ENCODE measurements around the gene PRPS1L1. TPM values are rescaled to one million over a fixed set of nuclear protein-coding genes. Genes with fewer than 3 reads are reported as not detected.

The PRPS1L1 gene
- total and polyA plus RNA-seq, 5 donors from 2014 or later = not detected

GRCh38 chr7:17990761-17991160 lies 36.9 kb downstream of the PRPS1L1 start:
- H3K4me3 ChIP-seq (ENCODE audit: low read depth, low read length) = no peak overlapping the region
- no peaks in the 10 kb centered on the region for H3K4me1 ChIP-seq (ENCODE audit: control insufficient read depth, insufficient read depth, low read length, poor library complexity, severe bottlenecking)
- Mint-ChIP-seq H3K4me3 (no peak overlapping the region), H3K27ac (no peak overlapping the region), H3K27me3 (no peaks in the 10 kb centered on the region), H3K36me3 (no peaks in the 10 kb centered on the region), H3K9me3 (no peaks in the 10 kb centered on the region), H3K4me1 (no peaks in the 10 kb centered on the region)
- no peaks in the 10 kb centered on the region for H3K36me3 ChIP-seq (ENCODE audit: control insufficient read depth, insufficient read depth, low read length)
- H3K27ac ChIP-seq (ENCODE audit: insufficient read depth, low read length, poor library complexity, severe bottlenecking) = no peak overlapping the region
- no peak for ATAC-seq (ENCODE audit: low read depth in 2 of 2)
- no peaks in the 10 kb centered on the region for H3K9me3 ChIP-seq (ENCODE audit: control insufficient read depth in 2 of 2, low read length in 2 of 2)
- H3K27me3 ChIP-seq (ENCODE audit: control insufficient read depth, insufficient read depth, low read length) = no peaks in the 10 kb centered on the region
- DNase-seq = no peak

GRCh38 chr7:17989546-17989945 lies 38.1 kb downstream of the PRPS1L1 start:
- no peaks in the 10 kb centered on the region for H3K4me1 ChIP-seq (ENCODE audit: control insufficient read depth, insufficient read depth, low read length, poor library complexity, severe bottlenecking)
- Mint-ChIP-seq H3K4me1 (no peaks in the 10 kb centered on the region), H3K36me3 (no peaks in the 10 kb centered on the region), H3K4me3 (no peak overlapping the region), H3K27me3 (no peaks in the 10 kb centered on the region), H3K27ac (no peak overlapping the region), H3K9me3 (no peaks in the 10 kb centered on the region)
- no peaks in the 10 kb centered on the region for H3K9me3 ChIP-seq (ENCODE audit: control insufficient read depth in 2 of 2, low read length in 2 of 2)
- no peaks in the 10 kb centered on the region for H3K36me3 ChIP-seq (ENCODE audit: control insufficient read depth, insufficient read depth, low read length)
- no peaks in the 10 kb centered on the region for H3K27me3 ChIP-seq (ENCODE audit: control insufficient read depth, insufficient read depth, low read length)
- no peak overlapping the region for H3K4me3 ChIP-seq (ENCODE audit: low read depth, low read length)
- H3K27ac ChIP-seq (ENCODE audit: insufficient read depth, low read length, poor library complexity, severe bottlenecking) = no peak overlapping the region
- no peak for ATAC-seq (ENCODE audit: low read depth in 2 of 2)
- DNase-seq = no peak

- no peaks in the 10 kb centered on the region for H3K27me3 Mint-ChIP-seq
- peaks cover 0 to 2% (median 0%) of the 10 kb centered on the region in 7 donors for H3K9me3 Mint-ChIP-seq
- no peak for ATAC-seq (ENCODE audit: low read depth in 2 of 2)
- no peaks in the 10 kb centered on the region for H3K4me1 ChIP-seq (ENCODE audit: control insufficient read depth, insufficient read depth, low read length, poor library complexity, severe bottlenecking)
- H3K9me3 ChIP-seq (ENCODE audit: control insufficient read depth in 2 of 2, low read length in 2 of 2) = no peaks in the 10 kb centered on the region
- no peak for DNase-seq
- no peaks in the 10 kb centered on the region for H3K36me3 Mint-ChIP-seq
- H3K27me3 ChIP-seq (ENCODE audit: control insufficient read depth, insufficient read depth, low read length) = no peaks in the 10 kb centered on the region
- H3K36me3 ChIP-seq (ENCODE audit: control insufficient read depth, insufficient read depth, low read length) = no peaks in the 10 kb centered on the region
- H3K4me3 ChIP-seq (ENCODE audit: low read depth, low read length) = no peak overlapping the region
- H3K4me1 Mint-ChIP-seq = no peaks in the 10 kb centered on the region
- no peak overlapping the region for H3K4me3 Mint-ChIP-seq
- no peak overlapping the region for H3K27ac Mint-ChIP-seq
- H3K27ac ChIP-seq (ENCODE audit: insufficient read depth, low read length, poor library complexity, severe bottlenecking) = no peak overlapping the region
These were observed 38.8 kb downstream of the PRPS1L1 start for GRCh38 chr7:17988858-17989257.

- H3K9me3 Mint-ChIP-seq = peaks cover 0 to 2% (median 0%) of the 10 kb centered on the region in 7 donors
- Histone ChIP-seq H3K27me3 (ENCODE audit: control insufficient read depth, insufficient read depth, low read length) (no peaks in the 10 kb centered on the region), H3K27ac (ENCODE audit: insufficient read depth, low read length, poor library complexity, severe bottlenecking) (no peak overlapping the region), H3K36me3 (ENCODE audit: control insufficient read depth, insufficient read depth, low read length) (no peaks in the 10 kb centered on the region), H3K4me1 (ENCODE audit: control insufficient read depth, insufficient read depth, low read length, poor library complexity, severe bottlenecking) (no peaks in the 10 kb centered on the region), H3K9me3 (ENCODE audit: control insufficient read depth in 2 of 2, low read length in 2 of 2) (no peaks in the 10 kb centered on the region), H3K4me3 (ENCODE audit: low read depth, low read length) (no peak overlapping the region)
- no peak for ATAC-seq (ENCODE audit: low read depth in 2 of 2)
- H3K36me3 Mint-ChIP-seq = no peaks in the 10 kb centered on the region
- no peak for DNase-seq
- peaks cover 0 to 3% (median under 1%) of the 10 kb centered on the region in 4 donors for H3K4me1 Mint-ChIP-seq
- no peak overlapping the region for H3K4me3 Mint-ChIP-seq
- no peak overlapping the region for H3K27ac Mint-ChIP-seq
- H3K27me3 Mint-ChIP-seq = no peaks in the 10 kb centered on the region
These were observed 39.5 kb downstream of the PRPS1L1 start for GRCh38 chr7:17988141-17988540.

GRCh38 chr7:17986851-17987250 lies 40.8 kb downstream of the PRPS1L1 start:
- H3K9me3 Mint-ChIP-seq = peaks cover 0 to 6% (median 2%) of the 10 kb centered on the region in 7 donors
- H3K27me3 ChIP-seq (ENCODE audit: control insufficient read depth, insufficient read depth, low read length) = no peaks in the 10 kb centered on the region
- no peak overlapping the region for H3K27ac ChIP-seq (ENCODE audit: insufficient read depth, low read length, poor library complexity, severe bottlenecking)
- no peaks in the 10 kb centered on the region for H3K36me3 ChIP-seq (ENCODE audit: control insufficient read depth, insufficient read depth, low read length)
- no peaks in the 10 kb centered on the region for H3K36me3 Mint-ChIP-seq
- no peaks in the 10 kb centered on the region for H3K4me1 ChIP-seq (ENCODE audit: control insufficient read depth, insufficient read depth, low read length, poor library complexity, severe bottlenecking)
- H3K9me3 ChIP-seq (ENCODE audit: control insufficient read depth in 2 of 2, low read length in 2 of 2) = no peaks in the 10 kb centered on the region
- no peak overlapping the region for H3K4me3 Mint-ChIP-seq
- peaks cover 0 to 5% (median 2%) of the 10 kb centered on the region in 4 donors for H3K4me1 Mint-ChIP-seq
- H3K27me3 Mint-ChIP-seq = no peaks in the 10 kb centered on the region
- DNase-seq (no peak), ATAC-seq (ENCODE audit: low read depth in 2 of 2) (no peak)
- no peak overlapping the region for H3K4me3 ChIP-seq (ENCODE audit: low read depth, low read length)
- no peak overlapping the region for H3K27ac Mint-ChIP-seq

GRCh38 chr7:17985473-17986239 lies 42.0 kb downstream of the PRPS1L1 start:
- peaks cover 0 to 5% (median 2%) of the 10 kb centered on the region in 4 donors for H3K4me1 Mint-ChIP-seq
- no peak overlapping the region for H3K4me3 Mint-ChIP-seq
- no peaks in the 10 kb centered on the region for H3K36me3 Mint-ChIP-seq

GRCh38 chr7:17984288-17984687 lies 43.4 kb downstream of the PRPS1L1 start:
- no peak overlapping the region for H3K27ac ChIP-seq (ENCODE audit: insufficient read depth, low read length, poor library complexity, severe bottlenecking)
- DNase-seq = no peak
- no peaks in the 10 kb centered on the region for H3K36me3 ChIP-seq (ENCODE audit: control insufficient read depth, insufficient read depth, low read length)
- Mint-ChIP-seq H3K36me3 (no peaks in the 10 kb centered on the region), H3K9me3 (peaks cover 0 to 6% (median 2%) of the 10 kb centered on the region in 7 donors), H3K27ac (no peak overlapping the region), H3K4me1 (peaks cover 0 to 5% (median 2%) of the 10 kb centered on the region in 4 donors), H3K4me3 (no peak overlapping the region), H3K27me3 (no peaks in the 10 kb centered on the region)
- H3K9me3 ChIP-seq (ENCODE audit: control insufficient read depth in 2 of 2, low read length in 2 of 2) = no peaks in the 10 kb centered on the region
- no peak for ATAC-seq (ENCODE audit: low read depth in 2 of 2)
- no peak overlapping the region for H3K4me3 ChIP-seq (ENCODE audit: low read depth, low read length)
- no peaks in the 10 kb centered on the region for H3K4me1 ChIP-seq (ENCODE audit: control insufficient read depth, insufficient read depth, low read length, poor library complexity, severe bottlenecking)
- no peaks in the 10 kb centered on the region for H3K27me3 ChIP-seq (ENCODE audit: control insufficient read depth, insufficient read depth, low read length)

More at GRCh38 chr7:17985473-17986239, 42.0 kb downstream of the PRPS1L1 start:
- no peaks in the 10 kb centered on the region for H3K9me3 ChIP-seq (ENCODE audit: control insufficient read depth in 2 of 2, low read length in 2 of 2)
- H3K27me3 Mint-ChIP-seq = no peaks in the 10 kb centered on the region
- no peak for ATAC-seq (ENCODE audit: low read depth in 2 of 2)
- peaks cover 0 to 6% (median 2%) of the 10 kb centered on the region in 7 donors for H3K9me3 Mint-ChIP-seq
- H3K27me3 ChIP-seq (ENCODE audit: control insufficient read depth, insufficient read depth, low read length) = no peaks in the 10 kb centered on the region
- H3K27ac ChIP-seq (ENCODE audit: insufficient read depth, low read length, poor library complexity, severe bottlenecking) = no peak overlapping the region
- no peak overlapping the region for H3K4me3 ChIP-seq (ENCODE audit: low read depth, low read length)
- H3K27ac Mint-ChIP-seq = no peak overlapping the region
- no peaks in the 10 kb centered on the region for H3K36me3 ChIP-seq (ENCODE audit: control insufficient read depth, insufficient read depth, low read length)
- no peak for DNase-seq
- no peaks in the 10 kb centered on the region for H3K4me1 ChIP-seq (ENCODE audit: control insufficient read depth, insufficient read depth, low read length, poor library complexity, severe bottlenecking)

Data from CD4-positive, CD25-positive, alpha-beta regulatory T cell (primary cell).